GM18519 (cell line): ENCODE measurements around the gene S100A16.
A peak's percentile ranks its signal among the peaks of the same experiment; 100 is the strongest.

Experiments used
- ATAC-seq: cut with Tn5 transposase; IDR thresholded peaks from one replicate; pipeline ENCODE4 v1.9.1; 2021; ENCODE audit warnings: mild to moderate bottlenecking, moderate library complexity; ENCODE audit not compliant: unreplicated experiment, low FRiP score

S100A16 gene

GRCh38 chr1:153616917-153617311 is 4.0 kb upstream of the S100A16 start:
- ATAC-seq, result no peak

- ATAC-seq, result no peak
These were observed 3.4 kb upstream of the S100A16 start, which contains the start of gene S100A14 for GRCh38 chr1:153616144-153616916. TSS of gene S100A14 (minus strand) at chr1:153616325. CDS start at chr1:153615858, 467 bp downstream.

GRCh38 chr1:153615406-153615805 is 2.5 kb upstream of the S100A16 start:
- no peak for ATAC-seq

GRCh38 chr1:153614906-153615305 is 2.0 kb upstream of the S100A16 start:
- no peak for ATAC-seq

- ATAC-seq, result no peak
These were observed 1.4 kb upstream of the S100A16 start for GRCh38 chr1:153614189-153614900.

GRCh38 chr1:153613406-153613805 is 469 bp upstream of the S100A16 start:
- no peak for ATAC-seq

GRCh38 chr1:153612111-153612754 is 704 bp downstream of the S100A16 start:
- no peak for ATAC-seq

- no peak for ATAC-seq
These were observed 1.6 kb downstream of the S100A16 start for GRCh38 chr1:153611356-153611755.

- ATAC-seq, result no peak
These were observed 2.1 kb downstream of the S100A16 start for GRCh38 chr1:153610811-153611301.

GRCh38 chr1:153610334-153610733 is 2.6 kb downstream of the S100A16 start:
- ATAC-seq, result no peak

- ATAC-seq, result no peak
These were observed 3.4 kb downstream of the S100A16 start for GRCh38 chr1:153609585-153609907.

- ATAC-seq, result no peak
These were observed 4.0 kb downstream of the S100A16 start for GRCh38 chr1:153608742-153609584.

GRCh38 chr1:153608089-153608682 is 4.8 kb downstream of the S100A16 start:
- ATAC-seq, result no peak

- no peak for ATAC-seq
These were observed 5.6 kb downstream of the S100A16 start for GRCh38 chr1:153607381-153607780.

- ATAC-seq, result no peak
These were observed 6.7 kb downstream of the S100A16 start for GRCh38 chr1:153606194-153606593.

GRCh38 chr1:153602749-153603148 is 10.2 kb downstream of the S100A16 start:
- no peak for ATAC-seq

GRCh38 chr1:153599847-153600246 is 13.1 kb downstream of the S100A16 start:
- no peak for ATAC-seq

GRCh38 chr1:153598309-153599172 is 14.4 kb downstream of the S100A16 start:
- peak; percentile 87 for ATAC-seq

- ATAC-seq, result no peak
These were observed 15.7 kb downstream of the S100A16 start for GRCh38 chr1:153597206-153597605.
